Lung (tissue), 12 donors: Measurements from ENCODE around the gene FASN. TPM values are rescaled to one million over a fixed set of nuclear protein-coding genes. Genes with fewer than 3 reads are reported as not detected.

ENCODE experiments used
- ATAC-seq: fragments of 200-7000 bp; cut with Tn5 transposase; one replicate; pipeline ENCODE4 v1.9.1; 2020; ENCODE audit warnings: moderate number of reproducible peaks; ENCODE audit not compliant: insufficient read depth, low FRiP score
- DNase-seq, 3 donors: peaks; one replicate each; pipeline ENCODE4 v3.0.0-alpha.2; 2013 to 2017
- H3K27ac ChIP-seq, 2 donors: one replicate each; pipeline ENCODE4 v1.5.1; 2013; ENCODE audit warnings: mild to moderate bottlenecking in 2 of 2, moderate library complexity in 2 of 2, control low read depth in 1 of 2, inconsistent platforms in 1 of 2, low read depth in 1 of 2, low read length in 1 of 2
- H3K27me3 ChIP-seq, 3 donors: one replicate each; pipeline ENCODE4 v1.5.1; 2013; ENCODE audit warnings: low read length in 2 of 3; ENCODE audit not compliant: control insufficient read depth in 3 of 3, insufficient read depth in 3 of 3
- H3K36me3 ChIP-seq, 4 donors: one replicate each; pipeline ENCODE4 v1.5.1; 2013; ENCODE audit warnings: low read length in 4 of 4, mild to moderate bottlenecking in 1 of 4, moderate library complexity in 1 of 4; ENCODE audit not compliant: control insufficient read depth in 4 of 4, insufficient read depth in 4 of 4
- H3K4me1 ChIP-seq, 5 donors: one replicate each; pipeline ENCODE4 v1.5.1; 2013; ENCODE audit warnings: low read length in 5 of 5, mild to moderate bottlenecking in 2 of 5, moderate library complexity in 1 of 5; ENCODE audit not compliant: control insufficient read depth in 5 of 5, insufficient read depth in 5 of 5
- H3K4me3 ChIP-seq: one replicate; pipeline ENCODE4 v1.5.1; 2013; ENCODE audit warnings: mild to moderate bottlenecking, control low read depth, moderate library complexity
- H3K9ac ChIP-seq, 2 donors: one replicate each; pipeline ENCODE4 v1.5.1; 2013; ENCODE audit warnings: low read length in 2 of 2, control low read depth in 1 of 2; ENCODE audit not compliant: insufficient read depth in 1 of 2
- H3K9me3 ChIP-seq, 4 donors: one replicate each; pipeline ENCODE4 v1.5.1; 2013; ENCODE audit warnings: low read length in 3 of 4, mild to moderate bottlenecking in 1 of 4, moderate library complexity in 1 of 4; ENCODE audit not compliant: control insufficient read depth in 4 of 4, insufficient read depth in 3 of 4
- CTCF ChIP-seq: IDR thresholded peaks from 2 replicates; pipeline ENCODE4 v1.5.1; 2012; ENCODE audit warnings: mild to moderate bottlenecking; ENCODE audit errors: control extremely low read depth, extremely low read depth
- WGBS, 2 donors: extraction: QIAGEN DNeasy Blood & Tissue Kit; methylation state at CpG; one replicate each; pipeline ENCODE4 v1.1.7; 2013; 5-methylcytosine and 5-hydroxymethylcytosine counted together
- polyA plus RNA-seq, 2 donors: library from polyadenylated mRNA; stranded (reverse); fragments of 200-250 nt; gene quantifications; one replicate each; pipeline ENCODE4 v1.2.1, GENCODE V29; 2013
- total RNA-seq, 2 donors: library from RNA; depleted of rRNA in 1 of 2; stranded (reverse); fragments of >200 nt in 1 of 2; gene quantifications; one replicate each; pipeline ENCODE4 v1.2.1, GENCODE V29; 2014 to 2021
- donor health status: control.
- donor health status: control.
- donor health status: Bipolar disorder and iron deficiency.
- donor health status: healthy.
- donor health status: DM: yes; HTN: yes; CAD: no.

FASN gene
- total and polyA plus RNA-seq, 4 donors: 46.2 to 604 (median 212) TPM

DNA sequence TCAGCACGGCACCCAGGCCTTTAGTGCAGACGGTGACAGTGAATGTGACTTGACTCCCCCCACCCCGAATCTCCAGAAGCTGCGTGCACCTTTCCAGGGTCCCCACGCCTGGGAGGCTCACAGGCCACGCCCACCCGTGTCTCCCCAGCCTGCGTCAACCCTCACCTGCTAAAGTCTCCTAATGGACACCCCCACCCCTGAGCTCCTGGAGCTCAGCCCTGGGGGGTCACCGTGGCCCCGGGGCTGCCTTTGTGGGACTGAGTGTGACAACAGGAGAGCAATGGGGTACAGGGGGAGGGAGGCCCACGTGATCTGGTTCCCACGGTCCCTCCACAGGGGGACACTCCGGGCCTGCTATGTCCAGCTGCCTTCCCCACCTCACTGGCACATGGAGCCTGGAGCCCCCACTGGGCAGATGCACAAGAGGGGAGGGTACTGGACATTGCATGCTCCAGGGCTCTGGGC is 7.4 kb upstream of the FASN start:
- Histone ChIP-seq H3K9ac (no peak overlapping the region), H3K9me3 (no peaks in the 10 kb centered on the region), H3K27ac (peak overlapping the region in 1 of 2 donors; percentile 94), H3K36me3 (peaks cover 0 to 4% (median 0%) of the 10 kb centered on the region in 4 donors), H3K4me1 (peaks cover 0 to 37% (median 28%) of the 10 kb centered on the region in 5 donors), H3K27me3 (no peaks in the 10 kb centered on the region), H3K4me3 (no peak overlapping the region)
- no peak for DNase-seq
- ATAC-seq: no peak
- no peak for TF ChIP-seq CTCF
- WGBS, 2 donors: 81 to 86% methylated on average over 13 of the region's 13 CpGs

DNA sequence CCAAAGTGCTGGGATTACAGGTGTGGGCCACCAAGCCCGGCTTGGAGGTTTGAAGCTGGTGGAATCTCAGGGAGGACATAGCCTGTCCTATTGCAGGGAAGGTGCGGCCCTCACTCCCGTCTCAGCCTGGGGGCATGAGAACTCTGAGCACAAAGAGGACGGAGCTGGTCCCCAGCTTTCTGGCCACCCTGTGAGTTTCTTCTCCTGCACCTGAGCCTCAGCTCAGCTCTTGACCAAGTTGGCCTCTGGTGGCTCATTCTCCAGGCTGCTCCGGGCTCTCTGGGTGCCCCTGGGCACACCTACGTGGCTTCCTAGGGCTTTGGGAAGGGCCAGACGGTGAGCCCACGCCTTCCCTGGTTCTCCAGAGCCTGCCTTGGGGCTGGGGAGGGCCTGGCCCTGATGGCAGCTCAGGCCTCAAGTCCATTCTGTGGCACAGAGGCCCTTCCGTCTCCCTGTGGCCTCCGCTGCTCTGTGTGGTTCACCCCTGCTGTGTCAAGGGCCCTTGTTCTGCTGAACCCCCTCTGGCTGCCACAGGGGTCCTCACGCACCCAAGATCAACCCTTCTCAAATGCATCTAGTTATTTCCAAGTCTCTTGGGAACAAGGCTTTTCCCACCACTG is 6.9 kb upstream of the FASN start:
- Histone ChIP-seq H3K27ac (peak overlapping the region in 1 of 2 donors; percentile 94), H3K36me3 (peaks cover 0 to 4% (median 0%) of the 10 kb centered on the region in 4 donors), H3K9ac (no peak overlapping the region), H3K4me1 (peaks cover 0 to 37% (median 28%) of the 10 kb centered on the region in 5 donors), H3K9me3 (no peaks in the 10 kb centered on the region), H3K4me3 (no peak overlapping the region), H3K27me3 (no peaks in the 10 kb centered on the region)
- ATAC-seq (no peak), DNase-seq (no peak)
- 92 to 95% methylated on average over 11 of the region's 11 CpGs for WGBS, 2 donors
- TF ChIP-seq CTCF: no peak

DNA sequence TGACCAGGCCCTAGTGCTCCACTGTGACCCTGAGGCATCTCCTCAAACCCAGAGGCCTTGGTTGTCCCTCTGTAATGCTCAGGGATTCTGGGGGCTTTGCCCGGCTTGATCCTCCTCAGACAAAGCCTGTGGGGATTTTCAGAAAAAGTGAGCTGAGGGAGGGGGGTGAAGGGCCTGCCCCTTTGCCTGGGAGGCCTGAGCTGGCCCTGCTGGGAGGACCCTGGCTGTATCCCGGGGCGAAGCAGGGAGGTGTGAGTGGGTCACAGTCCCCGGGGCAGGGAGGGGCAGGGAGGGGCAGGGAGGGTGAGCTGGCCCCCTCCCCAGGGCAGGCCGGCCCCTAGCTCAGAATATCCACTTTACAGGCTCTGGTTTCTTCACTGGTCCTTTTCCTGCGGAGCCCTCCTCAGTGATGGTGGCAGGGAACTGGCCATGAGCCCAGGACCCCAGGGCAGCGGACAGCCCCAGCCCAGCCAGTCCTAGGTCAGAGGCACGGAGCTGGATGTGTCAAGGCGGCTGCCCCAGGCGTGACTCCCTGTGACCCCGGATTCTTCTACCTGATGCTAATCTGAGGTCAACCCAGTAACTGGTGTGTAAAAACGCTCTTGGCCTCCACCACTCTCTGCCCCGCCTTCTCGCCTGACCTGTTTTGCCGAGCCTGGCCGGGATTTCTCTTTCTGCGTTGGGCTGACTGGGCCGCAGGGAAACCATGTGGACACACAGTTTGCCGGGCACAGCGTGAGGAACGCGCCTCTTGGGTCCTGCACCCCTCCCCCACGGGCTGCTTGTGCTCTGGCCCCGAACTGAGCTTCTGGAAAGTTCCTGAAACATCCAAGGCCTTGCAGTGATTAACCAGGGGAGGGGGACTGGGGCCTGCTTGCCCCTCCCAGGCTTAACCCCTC is 5.8 kb upstream of the FASN start:
- no peak overlapping the region for H3K4me3 ChIP-seq
- peak overlapping the region in 1 of 2 donors; percentile 76 for H3K27ac ChIP-seq
- ATAC-seq (no peak), DNase-seq (peak; percentile 62 to 79 (median 69))
- peaks cover 0 to 4% (median 0%) of the 10 kb centered on the region in 4 donors for H3K36me3 ChIP-seq
- H3K27me3 ChIP-seq: no peaks in the 10 kb centered on the region
- no peaks in the 10 kb centered on the region for H3K9me3 ChIP-seq
- 59 to 75% methylated on average over 23 to 24 of the region's 24 CpGs for WGBS, 2 donors
- peaks cover 0 to 46% (median 38%) of the 10 kb centered on the region in 5 donors for H3K4me1 ChIP-seq
- no peak overlapping the region for H3K9ac ChIP-seq
- TF ChIP-seq CTCF: no peak
